Activated CD8-positive, alpha-beta T cell treated with anti-CD3 and anti-CD28 coated beads for 36 hours (primary cell): Measurements from ENCODE around the gene PRRG3. TPM values are rescaled to one million over a fixed set of nuclear protein-coding genes. Genes with fewer than 3 reads are reported as not detected.

Experiments
- ATAC-seq: fragments of 200-7000 bp; cut with Tn5 transposase; one replicate; pipeline ENCODE4 v1.10.0; 2021; ENCODE audit warnings: mild to moderate bottlenecking, moderate library complexity
- CTCF ChIA-PET: fragments of 350-600 bp; sonication (Branson Sonifier 250); formaldehyde crosslinking; loops from one replicate; lab custom pipeline; 2021; ENCODE audit warnings: antibody characterized with exemption; lab: Charles Lee
- POLR2A ChIA-PET: fragments of 350-600 bp; sonication (Branson Sonifier 250); formaldehyde crosslinking; loops from one replicate; lab custom pipeline; 2021; ENCODE audit warnings: antibody characterized with exemption; lab: Charles Lee
- DNase-seq: peaks from one replicate; pipeline ENCODE4 v3.0.0-alpha.2; 2020
- H3K27ac Mint-ChIP-seq: one replicate; pipeline ENCODE4 v1.8.0; 2021; ENCODE audit warnings: mild to moderate bottlenecking, mixed read lengths
- H3K27me3 Mint-ChIP-seq: one replicate; pipeline ENCODE4 v1.8.0; 2021; ENCODE audit warnings: mixed read lengths
- H3K36me3 Mint-ChIP-seq: one replicate; pipeline ENCODE4 v1.8.0; 2021; ENCODE audit warnings: low read depth, mixed read lengths
- H3K4me1 Mint-ChIP-seq: one replicate; pipeline ENCODE4 v1.8.0; 2021; ENCODE audit warnings: low read depth, mixed read lengths
- H3K4me3 Mint-ChIP-seq: one replicate; pipeline ENCODE4 v1.8.0; 2021; ENCODE audit warnings: mild to moderate bottlenecking, moderate library complexity, mixed read lengths
- H3K9me3 Mint-ChIP-seq: one replicate; pipeline ENCODE4 v1.8.0; 2021; ENCODE audit warnings: mixed read lengths
- intact Hi-C: fragments of 100-400 bp; cut with micrococcal nuclease; formaldehyde crosslinking; loops from one replicate; pipeline ENCODE4 v1.10.0; 2022
- total RNA-seq, 2 experiments: library from RNA; stranded (reverse); gene quantifications; one replicate each; pipeline ENCODE4 v1.2.3, GENCODE V29; 2021
- TF ChIP-seq, protein P1 (sequence below): fragments of 200-600 bp; IDR thresholded peaks from one replicate; pipeline ENCODE4 v1.8.0; 2022; ENCODE audit warnings: antibody characterized with exemption, mild to moderate bottlenecking

PRRG3 gene
- total RNA-seq, 2 experiments from 2014 or later, result not detected

- H3K4me1 Mint-ChIP-seq, result no peaks in the 10 kb centered on the region
- H3K27ac Mint-ChIP-seq, result no peak overlapping the region
- no peaks in the 10 kb centered on the region for H3K9me3 Mint-ChIP-seq
- ChIA-PET CTCF (no interaction called here), POLR2A (no interaction called here)
- H3K4me3 Mint-ChIP-seq, result no peak overlapping the region
- DNase-seq (no peak), ATAC-seq (no peak)
- no peaks in the 10 kb centered on the region for H3K36me3 Mint-ChIP-seq
- TF ChIP-seq, protein P1, sequence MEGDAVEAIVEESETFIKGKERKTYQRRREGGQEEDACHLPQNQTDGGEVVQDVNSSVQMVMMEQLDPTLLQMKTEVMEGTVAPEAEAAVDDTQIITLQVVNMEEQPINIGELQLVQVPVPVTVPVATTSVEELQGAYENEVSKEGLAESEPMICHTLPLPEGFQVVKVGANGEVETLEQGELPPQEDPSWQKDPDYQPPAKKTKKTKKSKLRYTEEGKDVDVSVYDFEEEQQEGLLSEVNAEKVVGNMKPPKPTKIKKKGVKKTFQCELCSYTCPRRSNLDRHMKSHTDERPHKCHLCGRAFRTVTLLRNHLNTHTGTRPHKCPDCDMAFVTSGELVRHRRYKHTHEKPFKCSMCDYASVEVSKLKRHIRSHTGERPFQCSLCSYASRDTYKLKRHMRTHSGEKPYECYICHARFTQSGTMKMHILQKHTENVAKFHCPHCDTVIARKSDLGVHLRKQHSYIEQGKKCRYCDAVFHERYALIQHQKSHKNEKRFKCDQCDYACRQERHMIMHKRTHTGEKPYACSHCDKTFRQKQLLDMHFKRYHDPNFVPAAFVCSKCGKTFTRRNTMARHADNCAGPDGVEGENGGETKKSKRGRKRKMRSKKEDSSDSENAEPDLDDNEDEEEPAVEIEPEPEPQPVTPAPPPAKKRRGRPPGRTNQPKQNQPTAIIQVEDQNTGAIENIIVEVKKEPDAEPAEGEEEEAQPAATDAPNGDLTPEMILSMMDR, result no peak
- H3K27me3 Mint-ChIP-seq, result peaks cover 2% of the 10 kb centered on the region
- intact Hi-C loops, result no loop called here
Measured at GRCh38 chrX:151711787-151712186, 16.5 kb downstream of the PRRG3 start.

GRCh38 chrX:151712253-151712652 is 17.0 kb downstream of the PRRG3 start:
- Mint-ChIP-seq H3K27me3 (peaks cover 2% of the 10 kb centered on the region), H3K27ac (no peak overlapping the region), H3K9me3 (no peaks in the 10 kb centered on the region), H3K4me1 (no peaks in the 10 kb centered on the region), H3K4me3 (no peak overlapping the region), H3K36me3 (no peaks in the 10 kb centered on the region)
- DNase-seq, result no peak
- ChIA-PET CTCF (no interaction called here), POLR2A (no interaction called here)
- no peak for ATAC-seq
- intact Hi-C loops, result no loop called here
- TF ChIP-seq, protein P1, result no peak

- Mint-ChIP-seq H3K4me1 (no peaks in the 10 kb centered on the region), H3K4me3 (no peak overlapping the region), H3K27ac (no peak overlapping the region), H3K9me3 (no peaks in the 10 kb centered on the region), H3K27me3 (peaks cover 2% of the 10 kb centered on the region), H3K36me3 (no peaks in the 10 kb centered on the region)
- ATAC-seq (no peak), DNase-seq (peak; percentile 28)
- POLR2A ChIA-PET, result no interaction called here
- TF ChIP-seq, protein P1, result no peak
- CTCF ChIA-PET, result interaction anchor here (1.0 kb wide), 1 partner anchor 1105 kb away, joined by 3 read pairs; no protein-coding TSS in a partner anchor
- intact Hi-C loops, result no loop called here
Measured at GRCh38 chrX:151713849-151714248, 18.6 kb downstream of the PRRG3 start.

DNA sequence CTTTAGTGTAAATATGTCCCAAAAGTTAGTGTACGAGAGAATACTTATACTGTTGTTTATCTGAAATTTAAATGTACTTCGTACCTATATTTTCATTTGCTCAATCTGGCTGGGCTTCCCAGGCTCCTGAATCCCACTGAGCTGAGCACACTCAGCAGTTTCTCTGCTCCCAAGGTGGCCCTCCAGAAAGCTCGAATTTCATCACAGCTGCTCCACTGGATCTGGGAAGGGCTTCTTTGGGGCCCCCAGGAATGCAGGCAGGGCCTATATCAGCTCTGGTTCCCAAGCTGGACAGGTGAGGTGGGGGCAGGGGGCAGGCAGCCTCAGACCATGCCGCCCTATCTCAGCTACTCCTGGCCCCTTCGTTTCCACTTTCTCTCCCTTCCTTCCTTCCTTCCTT is 19.1 kb downstream of the PRRG3 start:
- Mint-ChIP-seq H3K9me3 (no peaks in the 10 kb centered on the region), H3K4me1 (no peaks in the 10 kb centered on the region), H3K36me3 (no peaks in the 10 kb centered on the region), H3K27me3 (peaks cover 2% of the 10 kb centered on the region), H3K4me3 (no peak overlapping the region), H3K27ac (no peak overlapping the region)
- intact Hi-C loops, result no loop called here
- POLR2A ChIA-PET, result no interaction called here
- no peak for ATAC-seq
- DNase-seq, result no peak
- TF ChIP-seq, protein P1, result no peak
- CTCF ChIA-PET, result no interaction called here

GRCh38 chrX:151715752-151716151 is 20.5 kb downstream of the PRRG3 start, which contains the start of gene FATE1:
Gene FATE1, plus strand, starts transcription at chrX:151716035. Its CDS starts 85 bp downstream, at chrX:151716120.
- POLR2A ChIA-PET, result no interaction called here
- intact Hi-C loops, result no loop called here
- no peak for ATAC-seq
- Mint-ChIP-seq H3K4me1 (no peaks in the 10 kb centered on the region), H3K27ac (no peak within 1 kb of the TSS), H3K9me3 (no peaks in the 10 kb centered on the region), H3K27me3 (peaks cover 2% of the 10 kb centered on the region), H3K4me3 (no peak within 1 kb of the TSS), H3K36me3 (no peaks in the 10 kb centered on the region)
- no peak for DNase-seq
- TF ChIP-seq, protein P1, result no peak
- CTCF ChIA-PET, result no interaction called here
